HepG2 (cell line): ENCODE data around the gene ATXN7L3. TPM values are rescaled to one million over a fixed set of nuclear protein-coding genes. Genes with fewer than 3 reads are reported as not detected.

Experiments
- ATM ChIP-seq: fragments of 450-650 bp; IDR thresholded peaks from 2 replicates; pipeline ENCODE4 v1.7.1; 2017; ENCODE audit warnings: mild to moderate bottlenecking, borderline replicate concordance
- CHD2 ChIP-seq: IDR thresholded peaks from 2 replicates; pipeline ENCODE4 v1.6.1; 2011; ENCODE audit warnings: low read depth, low read length, improper control_type of control experiment
- ETV6 ChIP-seq: sonication (generic); formaldehyde crosslinking; conservative IDR thresholded peaks from 2 replicates; pipeline ENCODE4 v1.4.0; 2020; ENCODE audit warnings: missing genetic modification reagents
- FOSL1 ChIP-seq: sonication (generic); formaldehyde crosslinking; IDR thresholded peaks from 2 replicates; pipeline ENCODE4 v1.9.0; 2021; ENCODE audit warnings: missing genetic modification reagents, borderline replicate concordance
- FOXJ3 ChIP-seq: sonication (generic); formaldehyde crosslinking; IDR thresholded peaks from 2 replicates; pipeline ENCODE4 v1.4.0; 2020; ENCODE audit warnings: missing genetic modification reagents, mild to moderate bottlenecking, borderline replicate concordance
- HOXA7 ChIP-seq: sonication (generic); formaldehyde crosslinking; IDR thresholded peaks from 2 replicates; pipeline ENCODE4 v1.8.1; 2022; ENCODE audit warnings: mild to moderate bottlenecking, missing genetic modification reagents, moderate library complexity
- IKZF1 ChIP-seq: fragments of 450-650 bp; IDR thresholded peaks from 2 replicates; pipeline ENCODE4 v1.7.1; 2016
- KLF12 ChIP-seq: sonication (generic); formaldehyde crosslinking; IDR thresholded peaks from 2 replicates; pipeline ENCODE4 v1.4.0; 2020; ENCODE audit warnings: missing genetic modification reagents, borderline replicate concordance
- MIXL1 ChIP-seq: IDR thresholded peaks from 2 replicates; pipeline ENCODE4 v1.6.1; 2016
- NR2F6 ChIP-seq, 2 experiments: IDR thresholded peaks; 2 replicates each; pipeline ENCODE4 v1.6.1; 2016; ENCODE audit warnings: antibody characterized with exemption in 1 of 2, mild to moderate bottlenecking in 1 of 2
- PAX8 ChIP-seq: sonication (generic); formaldehyde crosslinking; IDR thresholded peaks from 2 replicates; pipeline ENCODE4 v1.8.0; 2022; ENCODE audit warnings: mild to moderate bottlenecking, missing genetic modification reagents, borderline replicate concordance
- PRPF4 ChIP-seq: fragments of 200-400 bp; formaldehyde crosslinking; IDR thresholded peaks from 2 replicates; pipeline ENCODE4 v1.6.1; 2016; ENCODE audit warnings: low read length, low read depth; ENCODE audit not compliant: poor library complexity, severe bottlenecking
- SETDB1 ChIP-seq: sonication (generic); formaldehyde crosslinking; IDR thresholded peaks from 2 replicates; pipeline ENCODE4 v1.5.1; 2020; ENCODE audit warnings: missing genetic modification reagents, mild to moderate bottlenecking, borderline replicate concordance
- TBX2 ChIP-seq: sonication (generic); formaldehyde crosslinking; IDR thresholded peaks from 2 replicates; pipeline ENCODE4 v1.5.0; 2020; ENCODE audit warnings: missing genetic modification reagents, mild to moderate bottlenecking, borderline replicate concordance
- TEF ChIP-seq: sonication (generic); formaldehyde crosslinking; IDR thresholded peaks from 2 replicates; pipeline ENCODE4 v1.5.0; 2020; ENCODE audit warnings: missing genetic modification reagents
- TFDP1 ChIP-seq: IDR thresholded peaks from 2 replicates; pipeline ENCODE4 v1.6.1; 2016; ENCODE audit warnings: missing compliant biosample characterization, missing genetic modification reagents, borderline replicate concordance
- ZBTB2 ChIP-seq: sonication (generic); formaldehyde crosslinking; IDR thresholded peaks from 2 replicates; pipeline ENCODE4 v1.8.0; 2022; ENCODE audit warnings: low read depth, missing genetic modification reagents
- ZFP36L1 ChIP-seq: sonication (generic); formaldehyde crosslinking; IDR thresholded peaks from 2 replicates; pipeline ENCODE4 v1.8.0; 2022; ENCODE audit warnings: mild to moderate bottlenecking, missing genetic modification reagents, moderate library complexity
- ZFP62 ChIP-seq: sonication (generic); formaldehyde crosslinking; IDR thresholded peaks from 2 replicates; pipeline ENCODE4 v1.4.0; 2020; ENCODE audit warnings: missing genetic modification reagents
- ZNF256 ChIP-seq: sonication (generic); formaldehyde crosslinking; conservative IDR thresholded peaks from 2 replicates; pipeline ENCODE4 v1.4.0; 2020; ENCODE audit warnings: missing genetic modification reagents
- ZNF263 ChIP-seq: sonication (generic); formaldehyde crosslinking; IDR thresholded peaks from 2 replicates; pipeline ENCODE4 v1.4.0; 2020; ENCODE audit warnings: missing genetic modification reagents
- ZNF468 ChIP-seq: sonication (generic); formaldehyde crosslinking; IDR thresholded peaks from 2 replicates; pipeline ENCODE4 v1.8.0; 2022; ENCODE audit warnings: mild to moderate bottlenecking, moderate library complexity, missing genetic modification reagents
- ZNF543 ChIP-seq: sonication (generic); formaldehyde crosslinking; IDR thresholded peaks from 2 replicates; pipeline ENCODE4 v1.4.0; 2020; ENCODE audit warnings: mild to moderate bottlenecking, missing genetic modification reagents
- ZNF644 ChIP-seq: IDR thresholded peaks from 2 replicates; pipeline ENCODE4 v1.6.1; 2016; ENCODE audit warnings: low read depth
- ZNF660 ChIP-seq: sonication (generic); formaldehyde crosslinking; IDR thresholded peaks from 2 replicates; pipeline ENCODE4 v1.5.1; 2020; ENCODE audit warnings: mild to moderate bottlenecking, low read depth, missing genetic modification reagents, borderline replicate concordance
- ZNF768 ChIP-seq: sonication (generic); formaldehyde crosslinking; IDR thresholded peaks from 2 replicates; pipeline ENCODE4 v1.4.0; 2020; ENCODE audit warnings: missing genetic modification reagents
- ZNF788 ChIP-seq: sonication (generic); formaldehyde crosslinking; IDR thresholded peaks from 2 replicates; pipeline ENCODE4 v1.5.0; 2020; ENCODE audit warnings: mild to moderate bottlenecking, missing genetic modification reagents, borderline replicate concordance
- ZSCAN31 ChIP-seq: sonication (generic); formaldehyde crosslinking; IDR thresholded peaks from 2 replicates; pipeline ENCODE4 v1.5.0; 2020; ENCODE audit warnings: low read depth, mild to moderate bottlenecking, missing genetic modification reagents
- polyA plus RNA-seq, 8 experiments: library from polyadenylated mRNA; depleted of rRNA in 3 of 8; stranded (reverse) in 7 of 8; unstranded in 1 of 8; fragments of >200 nt; fragmentation: Illumina TruSeq in 4 of 8; extraction: Trizol in 4 of 8; gene quantifications; 2 replicates each; pipeline versions ENCODE4 v1.2.1 to v1.2.3, GENCODE V29; 2011 to 2016; ENCODE audit warnings: low read depth in 4 of 8, missing spikeins in 1 of 8, mixed read lengths in 1 of 8; ENCODE audit not compliant: insufficient read depth in 1 of 8
- total RNA-seq, 5 experiments: library from RNA; depleted of rRNA; stranded (reverse); fragments of >200 nt; fragmentation: Illumina TruSeq; extraction: Trizol; gene quantifications; 2 replicates each; pipeline ENCODE4 v1.2.3, GENCODE V29; 2016; ENCODE audit warnings: low read depth in 1 of 5
- TF ChIP-seq, protein P1 (sequence below): sonication (generic); formaldehyde crosslinking; IDR thresholded peaks from 2 replicates; pipeline ENCODE4 v1.5.0; 2020; ENCODE audit warnings: missing genetic modification reagents, mild to moderate bottlenecking, borderline replicate concordance

The ATXN7L3 gene
- total and polyA plus RNA-seq, 2 of the 13 experiments (the other 11 are each of a cell fraction or from before 2014, with no cell fraction given), result 44.5 to 59.1 TPM

- TF ChIP-seq TFDP1 (CRISPR knock-in tag), result no peak
- TF ChIP-seq ATM, result no peak
- no peak for TF ChIP-seq IKZF1
- TF ChIP-seq FOXJ3 (CRISPR knock-in tag), result no peak
- no peak for TF ChIP-seq HOXA7 (CRISPR knock-in tag)
- TF ChIP-seq KLF12 (CRISPR knock-in tag), result peak; percentile 23; the same call in 1 of the 2 replicates
- no peak for TF ChIP-seq NR2F6 (IDR thresholded peaks at IDR 0.05)
- no peak for TF ChIP-seq NR2F6 (CRISPR knock-in tag; IDR thresholded peaks at IDR 0.05)
- no peak for TF ChIP-seq ZSCAN31 (CRISPR knock-in tag)
- TF ChIP-seq ZNF263 (CRISPR knock-in tag), result peak; percentile 59; the same call in 1 of the 2 replicates
- TF ChIP-seq FOSL1 (CRISPR knock-in tag), result no peak
- no peak for TF ChIP-seq TEF (CRISPR knock-in tag)
- no peak for TF ChIP-seq ZNF660 (CRISPR knock-in tag)
- TF ChIP-seq PAX8 (CRISPR knock-in tag), result 0 out of 2 replicates have a peak, but pooled peaks have one; percentile 70
- no peak; the same call in 1 of the 2 replicates for TF ChIP-seq ZBTB2 (CRISPR knock-in tag)
- no peak for TF ChIP-seq SETDB1 (CRISPR knock-in tag)
- TF ChIP-seq ZNF543 (CRISPR knock-in tag), result peak; percentile 85
- TF ChIP-seq CHD2, result no peak
- TF ChIP-seq ZNF768 (CRISPR knock-in tag), result peak; percentile 76
- no peak for TF ChIP-seq MIXL1 (CRISPR knock-in tag)
- TF ChIP-seq ZNF256 (CRISPR knock-in tag), result no peak
- no peak for TF ChIP-seq ZFP62 (CRISPR knock-in tag)
- peak; percentile 59; the same call in 1 of the 2 replicates for TF ChIP-seq ZNF788 (CRISPR knock-in tag)
- TF ChIP-seq, protein P1, sequence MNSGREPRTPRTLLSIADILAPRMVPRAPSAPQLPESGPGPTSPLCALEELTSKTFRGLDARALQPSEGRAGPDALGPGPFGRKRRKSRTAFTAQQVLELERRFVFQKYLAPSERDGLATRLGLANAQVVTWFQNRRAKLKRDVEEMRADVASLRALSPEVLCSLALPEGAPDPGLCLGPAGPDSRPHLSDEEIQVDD (CRISPR knock-in tag), result no peak
- TF ChIP-seq PRPF4, result no peak
- TF ChIP-seq ETV6, result no peak
- TF ChIP-seq ZNF468 (CRISPR knock-in tag), result no peak
- no peak for TF ChIP-seq ZNF644 (CRISPR knock-in tag)
- no peak for TF ChIP-seq ZFP36L1 (CRISPR knock-in tag)
- no peak; the same call in 1 of the 2 replicates for TF ChIP-seq TBX2 (CRISPR knock-in tag)
Observed at GRCh38 chr17:44200478-44201155, 933 bp upstream of the ATXN7L3 start (continued).
